SU-DHL-6 (cell line): ENCODE measurements around the gene OR5AP2.

Experiments
- EZH2phosphoT487 ChIP-seq: fragments of 200-600 bp; sonication (generic), shearing (Covaris generic); conservative IDR thresholded peaks from 2 replicates; pipeline ENCODE4 v1.6.1; 2018; ENCODE audit warnings: mild to moderate bottlenecking, antibody characterized with exemption, low read length, moderate library complexity, mixed read lengths
- TF ChIP-seq, protein P1 (sequence below): fragments of 200-600 bp; sonication (generic); IDR thresholded peaks from one replicate; pipeline ENCODE4 v1.5.1; 2017; ENCODE audit warnings: antibody characterized with exemption, mild to moderate bottlenecking, low read length, moderate library complexity; ENCODE audit not compliant: insufficient read depth, poor library complexity, severe bottlenecking

DNA sequence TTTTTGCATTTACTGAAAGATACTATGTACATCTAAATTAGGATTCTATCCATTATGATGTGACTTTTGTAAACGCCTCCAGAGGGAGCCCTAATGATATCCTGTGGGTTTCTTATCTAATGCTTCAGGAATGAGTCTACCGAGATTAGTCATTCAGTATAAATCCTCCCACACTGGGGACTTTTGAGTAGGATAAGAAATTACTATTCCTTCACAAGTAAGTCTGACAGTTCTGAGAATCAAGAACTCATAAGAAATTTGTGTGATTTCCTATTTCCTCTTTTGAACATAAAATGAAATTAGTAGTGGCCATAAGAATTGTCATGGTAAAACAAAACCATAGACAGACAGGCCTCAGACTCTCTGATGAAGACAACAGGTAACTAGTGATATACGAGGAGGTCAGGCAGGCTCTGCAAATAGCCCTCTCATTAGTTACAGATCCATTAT is 17.6 kb downstream of the OR5AP2 start:
- TF ChIP-seq, protein P1, sequence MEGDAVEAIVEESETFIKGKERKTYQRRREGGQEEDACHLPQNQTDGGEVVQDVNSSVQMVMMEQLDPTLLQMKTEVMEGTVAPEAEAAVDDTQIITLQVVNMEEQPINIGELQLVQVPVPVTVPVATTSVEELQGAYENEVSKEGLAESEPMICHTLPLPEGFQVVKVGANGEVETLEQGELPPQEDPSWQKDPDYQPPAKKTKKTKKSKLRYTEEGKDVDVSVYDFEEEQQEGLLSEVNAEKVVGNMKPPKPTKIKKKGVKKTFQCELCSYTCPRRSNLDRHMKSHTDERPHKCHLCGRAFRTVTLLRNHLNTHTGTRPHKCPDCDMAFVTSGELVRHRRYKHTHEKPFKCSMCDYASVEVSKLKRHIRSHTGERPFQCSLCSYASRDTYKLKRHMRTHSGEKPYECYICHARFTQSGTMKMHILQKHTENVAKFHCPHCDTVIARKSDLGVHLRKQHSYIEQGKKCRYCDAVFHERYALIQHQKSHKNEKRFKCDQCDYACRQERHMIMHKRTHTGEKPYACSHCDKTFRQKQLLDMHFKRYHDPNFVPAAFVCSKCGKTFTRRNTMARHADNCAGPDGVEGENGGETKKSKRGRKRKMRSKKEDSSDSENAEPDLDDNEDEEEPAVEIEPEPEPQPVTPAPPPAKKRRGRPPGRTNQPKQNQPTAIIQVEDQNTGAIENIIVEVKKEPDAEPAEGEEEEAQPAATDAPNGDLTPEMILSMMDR: peak; percentile 28
- TF ChIP-seq EZH2phosphoT487: no peak
